Effector CD4-positive, alpha-beta T cell (primary cell): Measurements from ENCODE around the gene OR4B1. TPM values are rescaled to one million over a fixed set of nuclear protein-coding genes. Genes with fewer than 3 reads are reported as not detected.
"Not testable (repeated sequence)": the region's sequence is repeated elsewhere in the genome, so short reads cannot be mapped to it uniquely, and the experiment has no call there.

ENCODE experiments used
- DNase-seq: peaks from one replicate; pipeline ENCODE4 v3.0.0-alpha.2; 2020
- total RNA-seq: gene quantifications from one replicate; lab custom pipeline; 2026; lab: John Stamatoyannopoulos, UW

The OR4B1 gene
- total RNA-seq: not detected

GRCh38 chr11:48216510-48216909, at the start of gene OR4B1:
OR4B1 (plus strand) TSS chr11:48216810; CDS start chr11:48216810, 0 bp downstream.
- no peak for DNase-seq

- no peak for DNase-seq
Measured at GRCh38 chr11:48167380-48167779, 49.2 kb upstream of the OR4B1 start.

- DNase-seq: no peak
Measured at GRCh38 chr11:48168815-48169214, 47.8 kb upstream of the OR4B1 start.

- no peak for DNase-seq
Measured at GRCh38 chr11:48169259-48169658, 47.4 kb upstream of the OR4B1 start.

- no peak for DNase-seq
Measured at GRCh38 chr11:48169717-48170116, 46.9 kb upstream of the OR4B1 start.

GRCh38 chr11:48170241-48171233, 46.1 kb upstream of the OR4B1 start:
- DNase-seq: no peak

GRCh38 chr11:48172818-48173609, 43.6 kb upstream of the OR4B1 start:
- peak; percentile 45 for DNase-seq

GRCh38 chr11:48177661-48178060, 38.9 kb upstream of the OR4B1 start:
- DNase-seq: no peak

- no peak for DNase-seq
Measured at GRCh38 chr11:48180627-48181026, 36.0 kb upstream of the OR4B1 start.

GRCh38 chr11:48182860-48183526, 33.6 kb upstream of the OR4B1 start:
- DNase-seq: no peak

GRCh38 chr11:48184452-48184851, 32.2 kb upstream of the OR4B1 start:
- no peak for DNase-seq

GRCh38 chr11:48190906-48191654, 25.5 kb upstream of the OR4B1 start:
- DNase-seq: not testable (repeated sequence)

GRCh38 chr11:48193876-48194275, 22.7 kb upstream of the OR4B1 start:
- no peak for DNase-seq

- no peak for DNase-seq
Measured at GRCh38 chr11:48207881-48208280, 8.7 kb upstream of the OR4B1 start.

- no peak for DNase-seq
Measured at GRCh38 chr11:48210052-48210451, 6.6 kb upstream of the OR4B1 start.

- DNase-seq: no peak
Measured at GRCh38 chr11:48228761-48229160, 12.2 kb downstream of the OR4B1 start.

- not testable (repeated sequence) for DNase-seq
Measured at GRCh38 chr11:48230057-48230456, 13.4 kb downstream of the OR4B1 start.

- DNase-seq: no peak
Measured at GRCh38 chr11:48237727-48238126, 21.1 kb downstream of the OR4B1 start.

GRCh38 chr11:48242501-48242900, 25.9 kb downstream of the OR4B1 start:
- no peak for DNase-seq

- DNase-seq: no peak
Measured at GRCh38 chr11:48244804-48245203, 28.2 kb downstream of the OR4B1 start, which contains the start of gene OR4X2. OR4X2 (plus strand) TSS chr11:48245104; CDS start chr11:48245104, 0 bp downstream.

GRCh38 chr11:48248902-48249301, 32.3 kb downstream of the OR4B1 start:
- DNase-seq: no peak

- no peak for DNase-seq
Measured at GRCh38 chr11:48261600-48261999, 45.0 kb downstream of the OR4B1 start.
